GM19452 (cell line): ENCODE results near the gene ITGAD.
"Not testable (repeated sequence)": the region's sequence is repeated elsewhere in the genome, so short reads cannot be mapped to it uniquely, and the experiment has no call there.

Source experiments
- ATAC-seq: cut with Tn5 transposase; IDR thresholded peaks from one replicate; pipeline ENCODE4 v1.9.1; 2021; ENCODE audit not compliant: unreplicated experiment

Gene ITGAD

GRCh38 chr16:31403590-31404352 is 10.6 kb downstream of the ITGAD start:
- ATAC-seq: no peak

- ATAC-seq: no peak
Measured at GRCh38 chr16:31404353-31405064, 11.4 kb downstream of the ITGAD start.

DNA sequence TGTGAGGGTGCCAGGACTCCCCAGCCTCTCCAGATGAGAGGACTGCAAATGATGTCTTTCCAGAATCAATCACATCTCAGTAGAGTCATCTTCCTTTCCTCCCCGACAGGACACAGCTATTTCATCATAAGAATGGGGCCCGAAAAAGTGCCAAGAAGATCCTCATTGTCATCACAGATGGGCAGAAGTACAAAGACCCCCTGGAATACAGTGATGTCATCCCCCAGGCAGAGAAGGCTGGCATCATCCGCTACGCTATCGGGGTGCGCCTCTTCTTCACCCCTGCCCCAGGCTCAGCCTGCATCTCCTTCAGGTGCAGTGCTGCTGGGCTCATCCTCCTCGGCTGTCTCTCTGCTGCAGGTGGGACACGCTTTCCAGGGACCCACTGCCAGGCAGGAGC is 14.3 kb downstream of the ITGAD start:
- ATAC-seq: no peak

DNA sequence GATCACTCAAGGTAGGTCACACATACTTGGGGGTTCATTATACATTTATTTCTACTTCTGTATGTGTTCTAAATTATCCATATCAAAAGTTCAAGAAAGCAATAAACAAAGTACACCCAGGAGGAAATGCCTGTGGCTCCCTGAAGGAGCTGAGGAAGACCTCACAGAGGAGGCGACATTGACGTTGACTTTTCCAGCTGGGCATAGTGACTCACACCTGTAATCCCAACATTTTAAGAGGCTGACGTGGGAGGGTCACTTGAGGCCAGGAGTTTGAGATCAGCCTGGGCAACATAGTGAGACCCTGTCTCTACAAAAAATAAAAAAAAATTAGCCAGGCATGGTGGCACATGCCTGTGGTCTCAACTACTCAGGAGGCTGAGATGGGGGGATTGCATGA is 16.3 kb downstream of the ITGAD start:
- no peak for ATAC-seq

GRCh38 chr16:31410082-31410481 is 16.9 kb downstream of the ITGAD start:
- no peak for ATAC-seq

DNA sequence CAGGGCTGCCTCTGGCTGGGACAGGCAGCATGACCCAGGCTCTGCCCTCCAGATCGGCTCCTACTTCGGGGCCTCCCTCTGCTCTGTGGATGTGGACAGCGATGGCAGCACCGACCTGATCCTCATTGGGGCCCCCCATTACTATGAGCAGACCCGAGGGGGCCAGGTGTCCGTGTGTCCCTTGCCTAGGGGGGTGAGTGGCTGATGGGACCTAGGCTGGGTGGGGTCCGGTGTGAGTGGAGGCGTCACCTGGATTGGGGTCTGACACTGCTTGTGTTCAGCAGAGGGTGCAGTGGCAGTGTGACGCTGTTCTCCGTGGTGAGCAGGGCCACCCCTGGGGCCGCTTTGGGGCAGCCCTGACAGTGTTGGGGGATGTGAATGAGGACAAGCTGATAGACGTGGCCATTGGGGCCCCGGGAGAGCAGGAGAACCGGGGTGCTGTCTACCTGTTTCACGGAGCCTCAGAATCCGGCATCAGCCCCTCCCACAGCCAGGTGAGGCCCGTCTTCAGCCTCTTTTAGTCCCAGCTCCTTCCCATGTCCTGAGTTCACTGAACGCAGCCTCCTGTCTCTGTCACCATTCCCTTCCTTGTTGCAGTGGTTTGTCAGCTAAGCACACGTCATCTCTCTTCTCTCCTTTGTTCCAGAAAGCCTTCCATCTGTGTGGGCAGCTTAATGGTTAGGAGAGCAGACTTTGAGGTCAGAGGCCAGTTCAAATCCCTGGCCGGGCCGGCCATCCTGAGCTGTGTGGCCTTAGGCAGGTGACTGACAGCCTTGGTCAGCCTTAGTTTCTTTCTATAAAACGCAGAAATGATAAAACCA is 18.1 kb downstream of the ITGAD start:
- ATAC-seq: no peak

GRCh38 chr16:31412750-31413149 is 19.6 kb downstream of the ITGAD start:
- ATAC-seq: no peak

DNA sequence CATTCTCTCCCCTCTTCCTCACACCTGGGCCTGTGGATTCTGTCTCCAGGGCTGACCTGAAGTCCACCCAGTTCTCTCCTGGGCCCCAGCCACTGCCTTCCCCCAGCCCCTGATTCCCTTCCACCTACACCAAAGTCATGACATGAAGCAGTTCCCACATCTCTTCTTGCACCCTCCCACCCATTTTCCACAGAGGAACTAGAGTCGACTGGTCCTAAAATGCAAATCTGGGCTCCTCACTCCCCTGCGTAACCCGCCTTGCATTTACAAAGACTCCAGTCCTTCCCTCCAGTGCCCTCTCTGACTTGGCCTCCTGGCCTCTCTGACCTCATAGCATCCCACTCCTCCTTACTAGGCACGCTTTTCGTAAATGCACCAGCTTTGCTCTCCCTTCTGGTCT is 20.2 kb downstream of the ITGAD start:
- no peak for ATAC-seq

DNA sequence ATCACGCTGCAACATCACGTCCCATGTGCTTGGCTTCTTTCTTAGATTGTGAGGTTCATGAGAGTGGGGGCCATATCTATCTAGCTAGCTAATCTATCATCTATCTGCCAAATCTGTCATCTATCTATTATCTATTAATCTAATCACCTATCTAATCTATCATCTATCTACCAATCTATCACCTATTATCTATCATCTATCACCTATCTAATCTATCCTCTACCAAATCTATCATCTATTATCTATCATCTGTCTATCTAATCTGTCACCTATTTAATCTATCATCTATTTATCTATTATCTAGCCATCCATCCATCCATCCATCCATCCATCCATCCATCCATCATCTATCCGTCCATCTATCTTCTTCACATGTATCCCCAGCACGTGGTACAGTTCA is 20.8 kb downstream of the ITGAD start:
- ATAC-seq: no peak

GRCh38 chr16:31414706-31415105 is 21.6 kb downstream of the ITGAD start:
- ATAC-seq: no peak

DNA sequence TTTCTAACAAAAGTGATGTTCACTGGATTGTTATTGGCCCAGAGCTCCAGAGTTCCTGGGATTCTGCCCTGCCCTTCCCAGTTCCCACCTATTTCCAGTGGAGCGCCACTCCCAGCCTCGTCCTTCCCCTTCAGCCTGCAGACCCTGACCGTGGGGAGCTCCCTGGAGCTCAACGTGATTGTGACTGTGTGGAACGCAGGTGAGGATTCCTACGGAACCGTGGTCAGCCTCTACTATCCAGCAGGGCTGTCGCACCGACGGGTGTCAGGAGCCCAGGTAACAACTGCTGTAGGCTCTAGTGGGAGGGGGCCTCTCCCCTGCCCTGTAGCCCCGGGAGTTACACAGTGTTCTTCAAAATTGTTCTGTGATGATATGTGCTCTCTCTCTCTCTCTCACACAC is 23.2 kb downstream of the ITGAD start:
- no peak for ATAC-seq

DNA sequence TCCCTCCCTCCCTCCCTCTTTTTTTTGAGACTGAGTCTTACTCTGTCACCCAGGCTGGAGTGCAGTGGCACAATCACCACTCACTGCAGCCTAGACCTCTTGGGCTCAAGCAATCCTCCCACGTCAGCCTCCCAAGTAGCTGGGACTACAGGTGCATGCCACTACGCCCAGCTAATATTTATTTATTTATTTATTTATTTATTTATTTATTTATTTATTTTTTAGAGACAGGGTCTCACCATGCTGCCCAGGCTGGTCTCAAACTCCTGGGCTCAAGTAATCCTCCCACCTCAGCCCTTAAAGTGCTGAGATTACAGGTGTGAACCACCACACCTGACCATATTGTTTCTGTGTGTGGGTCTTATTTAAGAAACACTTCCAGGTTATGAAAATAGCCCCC is 23.9 kb downstream of the ITGAD start:
- ATAC-seq: not testable (repeated sequence)

DNA sequence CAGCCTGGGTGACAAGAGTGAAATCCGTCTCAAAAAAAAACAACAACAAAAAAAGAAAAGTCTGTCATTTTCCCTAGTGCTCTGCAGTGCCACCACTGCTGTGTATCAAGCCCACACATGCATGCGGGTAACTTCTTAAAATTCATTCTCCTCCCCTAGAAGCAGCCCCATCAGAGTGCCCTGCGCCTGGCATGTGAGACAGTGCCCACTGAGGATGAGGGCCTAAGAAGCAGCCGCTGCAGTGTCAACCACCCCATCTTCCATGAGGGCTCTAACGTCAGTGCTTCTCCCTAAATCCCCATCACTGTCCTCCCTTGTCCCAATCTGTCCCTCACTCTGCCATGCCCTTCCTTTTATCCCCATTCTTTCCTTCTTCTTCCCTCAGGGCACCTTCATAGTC is 24.8 kb downstream of the ITGAD start:
- no peak for ATAC-seq

DNA sequence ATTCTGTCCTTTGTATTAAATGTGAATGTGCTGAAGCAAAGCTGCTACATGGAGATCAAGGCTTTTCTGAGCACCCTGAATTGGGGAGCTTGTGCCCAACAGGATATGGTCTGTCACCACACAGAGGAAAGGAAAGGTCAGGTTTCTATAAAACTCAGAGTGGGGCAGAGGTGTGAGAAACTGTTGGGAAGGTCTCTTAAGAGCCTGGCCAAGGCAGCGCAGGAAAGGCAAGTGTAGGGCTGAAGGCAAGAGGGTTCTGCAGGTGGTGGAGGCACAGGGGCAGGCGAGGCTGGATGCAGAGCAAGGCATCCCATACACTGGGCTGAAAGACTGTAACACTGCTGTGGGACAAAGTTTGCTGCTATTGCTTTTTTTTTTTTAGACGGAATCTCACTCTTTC is 26.9 kb downstream of the ITGAD start:
- ATAC-seq: no peak

GRCh38 chr16:31421587-31421986 is 28.5 kb downstream of the ITGAD start:
- peak; percentile 64 for ATAC-seq

- no peak for ATAC-seq
Measured at GRCh38 chr16:31423241-31423640, 30.1 kb downstream of the ITGAD start.

- no peak for ATAC-seq
Measured at GRCh38 chr16:31423801-31424200, 30.7 kb downstream of the ITGAD start.

DNA sequence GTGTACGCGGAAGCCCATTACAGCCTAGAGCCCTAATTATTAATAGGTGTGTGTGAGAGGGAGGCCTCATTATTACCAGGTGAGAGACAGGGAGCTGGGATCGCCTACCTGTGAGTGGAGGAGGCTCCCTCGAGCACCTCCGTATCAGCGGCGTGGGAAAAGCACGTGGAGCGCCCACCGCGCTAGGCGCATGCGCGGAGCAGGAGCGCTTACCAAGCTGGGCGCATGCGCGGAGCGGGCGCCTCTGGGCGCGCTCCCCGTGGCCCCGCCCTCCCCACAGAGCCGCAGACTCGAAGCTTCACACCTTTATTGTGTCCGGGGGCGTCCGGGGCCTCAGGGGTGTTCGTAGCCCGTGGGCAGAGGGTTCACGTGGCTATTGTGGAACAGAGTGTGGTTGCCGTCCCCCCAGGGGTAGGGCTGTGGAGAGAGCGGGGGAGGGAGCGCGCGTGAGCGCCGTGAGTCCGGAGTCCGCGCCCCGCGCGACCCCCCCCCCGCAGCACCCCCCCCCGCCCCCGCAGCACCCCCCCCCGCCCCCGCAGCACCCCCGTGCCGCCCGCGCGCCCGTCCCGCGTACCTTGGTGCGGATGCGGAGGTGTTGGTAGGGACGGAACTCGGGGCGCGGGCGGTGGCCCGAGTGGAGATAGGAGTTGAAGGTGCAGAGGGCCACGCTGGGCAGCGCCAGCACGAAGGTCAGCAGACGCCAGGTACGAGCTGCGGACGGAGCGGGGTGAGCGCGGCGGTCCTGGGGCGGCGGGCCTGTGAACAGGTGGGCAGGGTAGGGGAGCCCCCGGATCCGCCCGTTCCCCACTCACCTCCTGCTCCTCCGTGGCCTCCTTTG is 34.5 kb downstream of the ITGAD start:
- no peak for ATAC-seq

GRCh38 chr16:31428279-31428597 is 35.1 kb downstream of the ITGAD start, which contains the start of gene COX6A2:
TSS of gene COX6A2 (minus strand) at chr16:31428360. CDS start at chr16:31428325, 35 bp downstream.
- ATAC-seq: no peak

DNA sequence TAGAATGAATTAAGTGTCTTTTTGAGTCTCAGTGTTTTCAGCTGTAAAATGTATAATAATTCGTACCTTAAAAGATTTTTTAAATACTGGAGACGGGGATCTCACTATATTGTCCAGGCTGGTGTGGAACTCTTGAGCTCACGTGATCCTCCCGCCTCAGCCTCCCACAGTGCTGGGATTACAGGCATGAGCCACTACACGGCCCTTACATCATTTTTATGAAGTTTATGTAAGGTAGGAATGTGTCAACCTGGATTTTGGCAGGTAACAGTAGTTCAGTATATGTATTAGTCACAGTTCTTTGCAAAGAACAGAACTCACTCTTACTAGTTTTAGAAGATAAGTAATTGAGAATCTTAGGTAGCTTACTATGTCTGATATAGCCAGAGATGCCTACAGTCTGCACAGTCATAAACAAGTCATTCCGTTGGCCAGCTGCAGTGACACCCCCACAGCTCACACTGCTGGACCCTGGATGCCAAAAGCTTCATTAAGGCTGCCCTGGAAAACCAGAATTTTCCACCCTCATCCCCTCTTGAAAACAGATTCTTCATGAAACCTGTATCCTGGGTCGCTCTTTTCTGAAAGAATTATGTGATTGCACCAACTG is 35.6 kb downstream of the ITGAD start:
- no peak for ATAC-seq

GRCh38 chr16:31429314-31429713 is 36.2 kb downstream of the ITGAD start:
- no peak for ATAC-seq
